A204.1 (cell line): ENCODE results near the gene HMOX1.
"Not testable (repeated sequence)": the region's sequence is repeated elsewhere in the genome, so short reads cannot be mapped to it uniquely, and the experiment has no call there.

Experiments
- FAIRE-seq: peaks from 2 replicates; lab custom pipeline; 2012; peaks lifted over from hg19 to GRCh38; lab: Jason Lieb, UNC

The HMOX1 gene

GRCh38 chr22:35436421-35436820, 55.5 kb downstream of the HMOX1 start:
- FAIRE-seq: no peak

- no peak for FAIRE-seq
Measured at GRCh38 chr22:35437049-35437448, 56.2 kb downstream of the HMOX1 start.

- FAIRE-seq: not testable (repeated sequence)
Measured at GRCh38 chr22:35438673-35439364, 57.9 kb downstream of the HMOX1 start.

GRCh38 chr22:35439365-35439717, 58.4 kb downstream of the HMOX1 start:
- no peak for FAIRE-seq

- no peak for FAIRE-seq
Measured at GRCh38 chr22:35440129-35440528, 59.2 kb downstream of the HMOX1 start.

- no peak for FAIRE-seq
Measured at GRCh38 chr22:35441489-35442100, 60.7 kb downstream of the HMOX1 start.

- FAIRE-seq: no peak
Measured at GRCh38 chr22:35442471-35442870, 61.6 kb downstream of the HMOX1 start.

- FAIRE-seq: no peak
Measured at GRCh38 chr22:35443338-35443737, 62.4 kb downstream of the HMOX1 start.
